Activated gamma-delta T cell (primary cell): ENCODE measurements around the gene ASXL1.

ENCODE experiments used
- DNase-seq: peaks from one replicate; lab custom pipeline; 2025; lab: John Stamatoyannopoulos, UW

ASXL1 gene

GRCh38 chr20:32480371-32481241, 122.5 kb downstream of the ASXL1 start:
- DNase-seq, result no peak

GRCh38 chr20:32481311-32482142, 123.4 kb downstream of the ASXL1 start:
- DNase-seq, result no peak

GRCh38 chr20:32482143-32482441, 124.0 kb downstream of the ASXL1 start:
- no peak for DNase-seq

- peak; percentile 35 for DNase-seq
Observed at GRCh38 chr20:32482442-32483261, 124.5 kb downstream of the ASXL1 start.

- DNase-seq, result peak; percentile 71
Observed at GRCh38 chr20:32483351-32484224, 125.5 kb downstream of the ASXL1 start.

GRCh38 chr20:32484225-32484957, 126.3 kb downstream of the ASXL1 start:
- no peak for DNase-seq

GRCh38 chr20:32484958-32485769, 127.0 kb downstream of the ASXL1 start:
- no peak for DNase-seq

- no peak for DNase-seq
Observed at GRCh38 chr20:32485770-32486478, 127.8 kb downstream of the ASXL1 start.

- no peak for DNase-seq
Observed at GRCh38 chr20:32487381-32487780, 129.2 kb downstream of the ASXL1 start.

GRCh38 chr20:32488066-32488838, 130.1 kb downstream of the ASXL1 start:
- no peak for DNase-seq
